NOMO-1 treated with dmso at 0.1 percent for 144 hours (cell line): ENCODE results near the gene GPRC5C.

ENCODE experiments used
- DNase-seq: peaks from one replicate; lab custom pipeline; 2025; ENCODE audit not compliant: unreplicated experiment; lab: John Stamatoyannopoulos, UW

Gene GPRC5C, protein sequence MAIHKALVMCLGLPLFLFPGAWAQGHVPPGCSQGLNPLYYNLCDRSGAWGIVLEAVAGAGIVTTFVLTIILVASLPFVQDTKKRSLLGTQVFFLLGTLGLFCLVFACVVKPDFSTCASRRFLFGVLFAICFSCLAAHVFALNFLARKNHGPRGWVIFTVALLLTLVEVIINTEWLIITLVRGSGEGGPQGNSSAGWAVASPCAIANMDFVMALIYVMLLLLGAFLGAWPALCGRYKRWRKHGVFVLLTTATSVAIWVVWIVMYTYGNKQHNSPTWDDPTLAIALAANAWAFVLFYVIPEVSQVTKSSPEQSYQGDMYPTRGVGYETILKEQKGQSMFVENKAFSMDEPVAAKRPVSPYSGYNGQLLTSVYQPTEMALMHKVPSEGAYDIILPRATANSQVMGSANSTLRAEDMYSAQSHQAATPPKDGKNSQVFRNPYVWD

DNA sequence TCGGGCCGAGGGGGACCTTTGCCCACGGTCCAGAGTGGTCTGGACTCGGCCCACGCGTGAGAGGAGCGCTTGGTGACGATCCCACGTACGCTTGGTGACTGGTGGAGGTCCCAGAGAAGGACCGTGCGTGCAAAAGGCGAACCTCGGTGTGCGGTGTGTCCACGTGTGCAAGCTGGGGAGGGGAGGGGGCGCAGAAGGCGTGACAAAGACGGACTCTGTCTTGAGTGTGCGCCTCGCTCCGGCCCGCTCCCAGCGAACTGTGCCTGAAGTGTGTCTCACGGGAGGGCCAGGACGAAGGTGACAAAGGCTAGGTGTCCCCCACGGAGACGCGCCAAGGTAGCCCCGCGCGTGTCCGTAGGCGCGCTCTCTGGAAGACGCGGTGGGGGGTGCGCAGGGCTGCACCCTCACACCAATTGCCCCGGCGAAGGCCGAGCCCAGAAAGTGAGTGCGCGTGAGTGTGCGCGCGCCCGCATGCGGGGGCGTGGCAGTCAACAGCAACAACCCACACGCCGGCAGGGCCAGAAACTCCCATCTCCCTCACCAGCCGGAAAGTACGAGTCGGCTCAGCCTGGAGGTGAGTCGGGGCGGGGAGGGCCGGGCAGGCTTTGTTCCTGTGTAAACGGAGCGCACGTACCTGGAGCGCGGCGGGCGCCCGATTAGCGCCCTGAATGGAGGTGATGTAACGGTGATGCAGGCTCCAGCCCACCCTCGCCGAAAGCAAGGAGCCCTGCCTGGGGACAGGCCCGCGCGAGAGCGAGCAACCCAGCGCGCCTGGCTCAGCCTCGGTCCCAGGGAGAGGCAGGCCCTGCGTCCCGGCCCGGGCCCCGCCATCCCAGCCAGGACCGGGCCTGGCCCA is at the start of gene GPRC5C:
Gene GPRC5C (plus strand): TSS at position 521 of the 856 bp plus-strand sequence. CDS start 7,689 bp downstream, outside the sequence.
- DNase-seq, result peak; percentile 30

DNA sequence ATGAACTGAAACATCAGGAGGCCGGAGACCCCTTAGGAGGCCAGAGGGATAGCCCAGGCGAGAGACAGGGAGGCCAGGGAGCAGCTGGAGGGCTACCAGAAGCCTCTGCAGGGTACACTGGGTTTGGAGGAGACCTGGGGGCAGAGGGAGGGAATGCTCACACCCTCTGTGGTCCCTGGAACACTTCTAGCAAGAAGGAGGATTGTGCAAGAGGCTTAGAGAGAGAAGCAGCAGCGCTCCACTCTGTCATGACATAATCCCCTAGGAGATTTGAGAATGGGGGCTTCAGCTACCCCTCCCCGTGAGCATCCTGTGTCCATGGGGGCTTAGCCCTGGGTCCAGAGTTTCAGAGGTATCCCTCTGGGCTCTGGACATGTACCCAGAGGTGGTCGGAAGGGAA is 48.7 kb upstream of the GPRC5C start:
- DNase-seq, result no peak

DNA sequence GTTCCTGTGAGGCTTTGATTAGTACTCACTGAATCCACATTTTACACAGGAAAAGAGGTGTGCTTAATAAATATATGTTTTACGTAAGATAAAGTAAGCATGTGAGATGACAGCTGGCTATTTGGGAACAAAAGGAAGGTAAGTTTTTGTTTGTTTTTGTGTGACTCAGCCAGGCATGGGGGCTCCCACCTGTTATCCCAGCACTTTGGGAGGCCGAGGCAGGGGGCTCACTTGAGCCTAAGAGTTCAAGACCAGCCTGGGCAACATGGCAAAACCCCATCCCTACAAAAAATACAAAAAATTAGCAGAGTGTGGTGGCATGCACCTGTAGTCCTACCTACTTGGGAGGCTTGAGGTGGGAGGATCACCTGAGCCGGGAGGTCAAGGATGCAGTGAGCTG is 46.7 kb upstream of the GPRC5C start:
- DNase-seq, result no peak

DNA sequence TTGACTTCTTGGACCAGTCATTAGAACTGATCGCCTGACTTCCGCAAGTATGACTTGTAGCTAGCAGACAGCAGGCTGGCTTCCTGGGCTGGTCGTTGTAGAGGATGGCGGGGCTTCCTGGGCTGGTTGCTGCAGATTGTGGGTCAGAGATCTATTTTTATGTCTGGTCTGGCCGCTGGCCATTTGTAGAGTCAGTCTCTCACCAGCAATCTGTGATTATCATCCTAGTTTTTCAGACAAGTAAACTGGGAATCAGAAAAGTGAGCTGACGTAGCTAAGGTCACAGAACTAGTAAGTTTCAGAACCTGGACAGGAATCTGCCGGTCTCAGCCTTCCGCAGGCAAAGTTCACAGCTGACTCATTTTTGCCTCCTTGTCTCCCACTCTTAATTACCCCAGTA is 45.5 kb upstream of the GPRC5C start:
- DNase-seq, result no peak

DNA sequence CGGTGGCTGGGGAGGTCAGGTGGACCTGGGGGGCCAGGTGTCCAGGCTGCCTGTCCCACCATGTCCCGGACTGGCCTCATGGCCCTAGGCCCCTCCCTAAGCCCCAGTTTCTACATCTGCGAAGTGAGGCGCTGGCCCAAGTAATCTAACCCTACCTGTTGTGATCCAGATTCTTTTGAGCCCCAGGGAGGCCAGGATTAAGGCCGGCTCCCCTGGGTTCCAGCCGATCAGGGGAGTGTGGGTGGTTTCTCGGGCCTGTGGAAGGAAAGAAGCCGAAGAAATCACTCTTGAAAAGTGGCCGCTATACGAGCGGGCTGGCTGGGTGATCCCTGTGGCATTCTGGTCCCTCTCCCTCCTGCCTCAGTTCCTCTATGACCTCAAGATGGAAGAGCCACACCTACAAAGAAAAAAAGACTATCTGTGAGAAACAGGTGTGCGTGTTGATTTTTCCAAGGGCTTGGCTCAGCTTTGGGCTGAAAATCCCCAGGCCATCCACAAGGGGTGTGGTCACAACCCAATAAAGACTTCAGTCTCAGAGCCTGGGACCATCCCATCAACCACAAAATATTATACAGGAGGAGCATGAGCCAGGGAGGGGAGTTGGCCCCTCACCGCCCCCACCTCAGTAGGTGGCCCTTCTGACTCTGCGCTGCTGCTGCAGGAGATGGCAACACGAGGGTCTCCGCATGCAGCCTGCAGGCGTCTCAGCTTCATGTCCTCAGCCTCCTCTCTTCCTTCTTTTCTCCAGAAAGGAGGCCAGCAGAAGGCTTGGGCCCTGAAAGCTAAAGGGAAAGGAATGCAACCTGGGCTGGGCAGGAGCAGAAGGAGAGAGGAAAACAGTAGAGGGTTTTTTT is 44.3 kb upstream of the GPRC5C start:
- no peak for DNase-seq

DNA sequence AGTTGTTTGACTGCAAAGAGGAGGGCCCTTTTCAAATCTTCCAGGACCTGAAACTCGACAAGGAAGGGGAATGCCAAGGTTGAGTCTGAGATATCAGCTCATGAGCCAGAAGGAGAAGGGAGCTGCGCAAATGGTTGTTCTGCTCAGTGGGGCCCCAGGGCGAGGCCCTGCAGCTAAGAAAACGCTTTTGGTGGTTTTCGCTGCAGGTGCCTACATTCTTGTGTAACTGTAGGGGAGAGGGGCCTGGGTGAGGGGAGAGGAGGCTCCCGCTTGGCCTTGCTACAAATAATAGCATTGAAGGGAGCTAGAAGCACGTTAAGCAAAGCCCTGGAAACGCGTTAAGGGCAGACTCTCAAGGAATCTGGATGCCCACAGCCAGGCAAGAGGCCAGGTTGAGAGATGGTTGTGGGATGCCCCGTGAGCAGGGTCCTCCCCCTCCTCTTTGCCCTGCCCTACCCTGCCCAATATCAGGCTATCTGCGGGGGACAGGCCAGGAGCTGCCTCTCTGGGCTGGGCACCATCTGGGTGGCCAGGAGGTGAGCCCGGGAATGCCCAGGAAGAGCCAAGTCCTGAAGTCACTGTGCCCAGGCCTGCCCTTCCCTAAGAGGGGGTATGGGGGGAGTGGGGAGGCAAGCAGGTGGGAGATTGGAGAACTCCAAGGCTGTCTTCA is 42.7 kb upstream of the GPRC5C start:
- no peak for DNase-seq

DNA sequence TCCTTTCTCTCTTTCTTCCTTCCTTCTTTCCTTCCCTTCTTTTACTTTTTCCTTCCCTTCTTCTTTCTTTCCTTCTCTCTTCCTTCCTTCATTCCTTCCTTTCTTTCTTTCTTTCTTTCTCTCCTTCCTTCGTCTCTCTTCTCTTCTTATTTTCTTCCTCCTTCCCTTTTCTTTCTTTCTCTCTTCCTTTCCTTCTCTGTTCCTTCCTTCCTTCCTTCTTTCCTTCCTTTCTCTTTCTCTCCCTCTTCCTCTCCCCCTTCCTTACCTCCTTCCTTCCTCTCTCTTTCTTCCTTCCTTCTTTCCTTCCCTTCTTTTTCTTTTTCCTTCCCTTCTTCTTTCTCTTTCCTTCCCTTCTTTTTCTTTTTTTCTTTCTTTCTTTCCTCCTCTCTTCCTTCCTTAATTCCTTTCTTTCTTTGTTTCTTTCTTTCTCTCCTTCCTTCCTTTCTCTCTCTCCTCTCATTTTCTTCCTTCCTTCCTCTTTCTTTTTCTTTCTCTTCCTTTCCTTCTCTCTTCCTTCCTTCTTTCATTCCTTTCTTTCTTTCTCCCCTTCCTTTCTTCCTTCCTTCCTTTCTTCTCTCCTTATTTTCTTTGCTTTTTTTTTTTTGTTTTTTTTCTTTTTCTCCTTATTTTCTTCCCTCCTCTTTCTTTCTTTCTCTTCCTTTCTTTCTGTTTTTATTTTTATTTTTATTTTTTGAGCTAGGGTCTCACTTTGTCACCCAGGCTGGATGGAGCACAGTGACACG is 41.8 kb upstream of the GPRC5C start:
- no peak for DNase-seq

DNA sequence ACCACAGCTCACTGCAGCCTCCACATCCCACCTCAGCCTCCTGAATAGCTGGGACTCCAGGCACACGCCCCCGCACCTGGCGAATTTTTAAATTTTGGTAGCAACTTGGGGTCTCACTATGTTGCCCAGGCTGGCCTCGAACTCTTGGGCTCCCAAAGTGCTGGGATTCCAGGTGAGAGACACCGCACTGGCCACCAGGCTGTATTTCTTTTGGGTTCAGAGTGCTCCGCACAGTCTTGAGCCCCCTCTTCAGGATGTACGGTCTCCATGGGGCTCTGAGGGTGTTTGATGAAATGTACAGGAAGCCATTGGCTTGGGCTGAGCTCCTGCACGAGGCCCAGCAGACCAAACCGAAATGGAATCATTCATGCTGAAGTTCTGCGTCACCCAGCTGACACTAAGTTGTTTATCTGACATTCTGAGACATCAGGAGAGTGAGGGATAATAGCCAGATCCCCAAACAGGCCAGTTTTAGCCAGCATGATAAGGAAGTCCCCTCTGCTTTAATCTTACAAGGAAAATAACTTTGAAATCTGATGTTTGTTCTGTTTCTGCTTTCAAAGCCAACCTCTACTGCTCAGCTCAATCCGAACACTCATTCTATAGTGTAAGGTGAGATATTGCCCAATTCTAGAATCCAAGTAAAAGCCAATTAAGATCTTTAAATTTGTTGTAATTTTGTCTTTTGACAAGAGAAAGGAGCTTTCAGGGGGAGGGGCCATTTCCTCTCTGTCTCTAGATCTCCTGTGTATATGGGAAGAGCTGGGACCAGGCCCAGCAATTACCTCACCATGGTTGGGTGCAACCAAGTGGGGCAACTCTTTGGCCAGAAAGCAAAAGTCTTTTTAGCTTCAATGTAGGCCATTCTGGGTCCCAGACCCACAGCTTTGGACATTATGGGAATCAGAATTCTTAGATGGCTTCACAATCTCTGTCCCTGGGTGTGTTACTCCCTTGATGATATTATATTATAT is 40.9 kb upstream of the GPRC5C start:
- DNase-seq, result no peak

DNA sequence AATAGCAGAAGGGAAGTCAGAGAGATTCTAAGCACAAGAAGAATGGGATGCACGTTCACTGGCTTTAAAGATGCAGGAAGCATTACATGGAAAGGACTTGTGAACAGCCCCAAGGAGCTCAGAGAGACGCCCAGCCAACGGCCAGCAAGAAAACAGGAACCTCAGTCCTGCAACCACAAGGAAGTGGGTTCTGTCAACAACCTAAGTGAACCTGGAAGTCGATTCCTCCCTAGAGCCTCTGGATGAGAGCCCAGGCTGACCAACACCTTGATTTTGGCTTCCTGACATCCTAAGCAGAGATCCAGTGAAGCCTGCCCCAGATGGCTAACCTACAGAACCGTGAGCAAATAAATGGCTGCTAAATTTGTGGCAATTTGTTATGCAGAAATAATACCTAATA is 40.1 kb upstream of the GPRC5C start:
- DNase-seq, result no peak

DNA sequence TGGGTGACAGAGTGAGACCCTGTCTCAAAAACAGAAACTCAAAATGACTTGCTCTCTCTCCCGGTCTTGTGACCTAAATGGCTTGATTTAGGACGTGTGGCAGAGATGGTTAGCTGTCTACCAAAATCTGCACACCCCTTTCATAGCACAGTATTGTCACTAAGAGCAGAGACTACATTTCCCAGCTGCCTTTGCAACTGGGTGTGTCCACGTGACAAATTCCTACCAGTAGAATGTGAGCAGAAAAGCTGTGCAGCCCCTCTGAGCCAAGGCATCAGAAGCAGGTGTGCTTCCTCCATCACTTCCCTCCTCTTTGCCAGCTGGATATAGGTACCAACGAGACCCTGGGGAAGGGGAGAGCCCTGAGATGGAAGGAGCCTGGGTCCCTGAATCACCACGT is 39.0 kb upstream of the GPRC5C start:
- DNase-seq, result no peak

DNA sequence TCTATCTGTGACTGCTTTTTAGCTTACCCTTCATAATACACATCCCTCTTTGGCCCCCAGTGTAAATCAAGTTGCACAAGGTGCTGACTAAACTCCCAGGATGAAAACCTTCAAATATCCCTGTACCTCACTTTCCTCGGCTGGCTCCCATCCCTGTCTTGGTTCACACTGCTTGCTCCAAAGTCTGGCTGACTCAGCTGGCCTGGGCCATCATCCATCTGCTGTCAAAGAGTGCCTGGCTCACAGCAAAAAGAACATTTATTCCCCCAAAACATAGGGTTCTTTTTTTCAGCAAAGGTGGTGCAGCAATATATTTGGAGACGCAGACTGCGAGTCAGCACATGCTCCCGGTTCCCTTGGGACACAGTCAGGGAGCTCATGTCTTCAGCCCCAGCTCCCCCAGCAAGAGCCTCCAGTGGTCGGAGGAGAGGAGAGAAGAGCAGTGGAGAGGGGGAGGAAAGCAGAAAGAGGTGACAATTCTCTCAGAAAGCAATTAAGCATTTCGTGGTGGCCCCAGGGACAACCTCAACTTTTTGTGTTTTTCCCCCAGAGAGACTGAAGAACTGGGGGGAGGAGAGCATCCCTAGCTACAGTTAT is 38.4 kb upstream of the GPRC5C start:
- DNase-seq, result no peak

DNA sequence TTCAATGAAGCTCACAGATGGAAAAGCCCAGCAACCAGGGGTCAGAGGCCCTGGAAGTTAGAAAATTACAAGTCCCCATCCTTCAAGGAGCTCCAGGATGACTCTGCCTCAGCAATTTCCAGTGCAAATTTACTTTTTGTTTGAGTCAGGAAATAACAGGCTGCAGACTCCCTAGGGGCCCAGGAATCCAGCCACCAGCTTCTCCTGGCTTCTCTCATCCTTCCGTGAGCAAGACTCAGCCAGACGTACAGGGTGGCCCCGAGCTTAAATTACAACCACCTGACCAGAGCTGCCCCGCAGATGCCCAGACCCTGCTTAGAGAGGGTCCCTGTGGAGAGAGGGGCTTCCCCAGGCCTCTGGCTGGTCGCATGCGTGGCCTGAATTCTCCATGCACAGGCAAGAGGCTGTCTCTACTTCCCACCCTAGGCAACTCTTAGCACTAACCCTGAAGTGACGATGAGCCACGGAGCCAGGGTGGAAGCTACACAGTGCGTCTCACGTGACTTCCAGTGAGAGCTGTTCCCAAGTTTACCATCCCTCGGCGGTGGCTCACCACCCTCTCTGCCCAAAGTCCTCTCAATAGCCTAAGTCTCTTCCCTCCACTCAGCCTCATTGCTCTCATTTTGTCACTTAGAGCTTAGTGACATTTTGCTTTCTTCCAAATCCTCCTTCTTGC is 37.5 kb upstream of the GPRC5C start:
- DNase-seq, result no peak

DNA sequence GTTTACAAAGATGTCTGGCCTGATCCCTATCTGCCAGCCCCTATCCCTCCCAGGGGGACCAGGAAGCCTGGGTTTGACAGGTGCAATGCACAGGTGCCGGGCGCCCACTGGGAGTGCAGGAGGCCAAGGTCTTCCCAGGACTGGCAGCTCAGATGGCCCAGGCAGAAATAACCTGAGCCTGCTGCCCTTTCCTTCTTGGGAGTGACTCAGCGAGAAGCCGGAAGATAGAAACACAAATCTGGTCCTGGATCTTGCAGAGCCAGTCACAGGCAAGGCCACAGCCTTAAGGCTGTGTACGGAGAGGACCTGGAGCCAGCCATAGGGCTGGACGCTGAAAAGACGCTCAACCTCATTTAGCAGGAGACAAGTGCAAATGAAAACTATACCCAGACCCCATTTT is 36.9 kb upstream of the GPRC5C start:
- no peak for DNase-seq

DNA sequence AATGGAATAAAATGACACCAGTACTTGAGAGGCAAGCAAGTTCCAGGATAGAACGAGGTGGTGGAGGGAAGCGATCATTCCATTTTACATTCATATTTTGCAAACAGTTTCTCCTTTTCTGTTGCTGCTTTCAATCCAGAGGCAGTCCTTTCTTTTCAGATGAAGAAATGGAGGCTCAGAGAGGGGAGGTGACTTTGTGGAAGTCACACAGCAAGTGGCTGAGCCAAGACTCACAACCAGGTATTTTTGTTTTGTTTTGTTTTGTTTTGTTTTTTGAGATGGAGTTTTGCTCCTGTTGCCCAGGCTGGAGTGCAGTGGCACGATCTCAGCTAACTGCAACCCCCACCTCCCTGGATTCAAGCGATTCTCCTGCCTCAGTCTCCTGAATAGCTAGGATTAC is 35.3 kb upstream of the GPRC5C start:
- no peak for DNase-seq

DNA sequence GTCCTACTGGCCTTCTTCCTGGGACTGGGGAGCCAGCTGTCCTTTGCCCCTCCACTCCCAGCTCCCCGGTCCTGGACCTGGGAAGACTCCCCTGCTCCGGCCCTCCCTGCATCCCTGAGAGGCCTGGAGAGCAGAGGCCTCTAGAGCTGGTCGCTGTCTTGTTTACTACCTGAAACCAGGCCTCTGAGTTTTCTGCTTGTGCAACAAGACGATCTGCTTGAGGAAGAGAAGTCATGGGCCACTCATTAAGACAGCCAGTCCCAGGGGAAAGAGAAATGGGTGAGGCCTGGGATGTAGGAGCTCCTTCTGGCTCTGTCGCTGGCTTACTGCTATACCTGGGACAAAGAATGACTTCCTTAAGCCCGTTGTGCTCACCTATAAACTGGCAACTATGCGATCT is 29.8 kb upstream of the GPRC5C start:
- DNase-seq, result no peak

DNA sequence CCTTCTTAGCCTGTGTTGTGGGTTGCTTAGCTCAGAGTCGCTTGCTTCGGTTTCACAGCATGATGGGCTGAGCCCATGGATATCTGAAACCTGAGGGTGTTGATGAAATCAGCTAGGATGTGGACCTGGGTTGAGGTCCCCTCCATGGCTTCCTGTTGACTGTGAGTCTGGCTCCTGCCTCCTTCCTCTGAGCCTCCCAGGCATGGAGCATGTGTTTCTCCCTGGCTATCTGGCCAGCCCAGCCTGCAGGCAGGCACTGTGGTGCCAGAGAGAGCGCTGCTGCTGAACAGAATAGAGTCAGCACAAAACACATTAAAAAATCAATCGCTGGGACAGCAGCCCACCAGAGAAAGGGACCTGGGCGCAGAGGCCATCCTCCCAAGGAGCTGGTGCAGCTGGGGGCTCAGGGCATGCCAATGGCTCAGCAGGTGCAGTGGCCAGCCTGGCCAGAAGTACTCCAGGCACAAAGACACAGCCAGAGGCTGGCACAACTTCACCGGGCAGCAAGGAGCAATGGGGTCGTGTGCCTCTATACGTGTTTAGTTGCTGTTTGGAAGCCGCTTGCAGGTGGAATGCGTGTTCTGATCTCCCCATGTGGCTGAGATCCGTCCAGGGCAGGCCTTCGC is 28.3 kb upstream of the GPRC5C start:
- DNase-seq, result no peak

DNA sequence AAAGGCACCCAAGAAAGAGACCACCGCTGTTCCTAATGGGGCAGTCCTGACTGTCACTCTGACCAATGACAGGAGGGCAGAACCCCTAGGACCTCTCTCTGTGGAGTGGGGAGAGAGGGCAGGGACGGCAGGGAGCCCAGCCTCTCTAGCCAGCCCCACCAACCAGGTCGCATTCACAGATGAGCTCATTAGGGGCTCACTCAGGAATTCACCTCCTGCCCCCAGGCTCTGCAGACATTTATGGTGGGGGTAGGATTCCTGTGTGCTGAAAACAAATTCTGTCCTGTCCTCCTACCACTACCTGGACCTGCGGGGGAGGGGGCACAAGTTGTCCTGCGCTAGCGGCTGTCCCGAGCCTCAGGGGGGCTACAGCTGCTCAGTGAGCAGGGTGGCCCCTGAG is 27.7 kb upstream of the GPRC5C start:
- no peak for DNase-seq
